Left forelimb (tissue), 1 donor: Measurements from ENCODE around the gene UNCX.

Source experiments
- DNase-seq: peaks from one replicate; pipeline ENCODE4 v3.0.0-alpha.2; 2018; ENCODE audit warnings: low spot score

Gene UNCX

DNA sequence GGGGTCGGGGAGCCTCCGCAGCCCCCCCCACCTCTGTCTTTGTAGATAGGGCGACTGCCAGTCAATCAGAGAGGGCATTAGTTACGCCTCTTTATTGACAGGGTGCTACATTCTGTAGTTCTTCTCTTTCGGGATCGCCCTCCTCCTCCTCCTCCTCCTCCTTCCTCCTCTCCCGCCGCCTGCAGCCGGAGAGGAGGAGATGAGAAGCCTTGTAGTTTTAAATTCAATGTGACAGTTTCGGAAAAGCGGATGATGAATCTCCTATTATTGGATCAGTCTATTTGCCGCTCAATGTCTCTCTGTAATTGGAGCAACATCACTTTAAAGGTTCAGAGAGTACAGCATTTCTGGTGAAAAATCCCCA, 587 bp upstream of the UNCX start:
- no peak for DNase-seq

GRCh38 chr7:1233333-1234048, 819 bp downstream of the UNCX start:
- DNase-seq = no peak

DNA sequence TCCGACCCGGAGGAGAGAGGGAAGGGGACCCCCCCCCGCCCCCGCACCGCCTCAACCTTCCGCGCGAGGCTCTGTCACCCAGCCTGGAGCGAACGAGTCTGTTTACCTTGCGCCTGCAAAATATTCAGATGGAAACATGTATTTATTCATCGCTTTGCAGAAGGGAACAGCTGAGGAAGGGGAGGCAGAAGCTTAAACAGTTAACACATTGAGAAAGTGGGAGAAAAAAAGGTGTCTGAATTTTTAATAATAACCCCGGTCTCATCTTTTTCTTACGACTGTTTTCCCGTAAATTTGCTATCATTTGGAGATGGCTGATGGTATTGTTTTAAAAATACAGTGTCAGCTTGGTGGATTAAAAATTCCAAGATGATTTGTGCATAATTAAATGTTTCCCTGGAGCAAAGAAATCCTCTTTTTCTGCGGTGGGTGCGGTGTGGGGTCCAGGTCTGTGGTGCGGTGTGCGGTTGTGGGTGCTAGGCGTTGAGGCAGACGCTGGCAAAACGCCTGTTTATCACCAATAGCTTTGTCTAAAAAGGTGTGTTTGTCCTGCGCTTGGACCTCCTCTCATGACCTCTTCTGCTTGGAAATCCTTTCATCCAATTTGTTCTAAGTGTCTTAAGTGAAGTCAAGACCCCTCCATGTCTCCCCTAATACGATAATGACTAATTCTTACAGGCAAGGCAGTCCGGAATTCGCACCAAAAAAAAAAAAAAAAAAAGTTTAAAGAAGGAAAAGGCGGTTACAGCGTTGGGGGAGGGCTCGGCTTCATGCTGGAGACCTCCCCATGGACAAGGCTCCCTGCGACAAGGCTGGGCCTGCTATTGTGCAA, 1.6 kb downstream of the UNCX start:
- DNase-seq = no peak

DNA sequence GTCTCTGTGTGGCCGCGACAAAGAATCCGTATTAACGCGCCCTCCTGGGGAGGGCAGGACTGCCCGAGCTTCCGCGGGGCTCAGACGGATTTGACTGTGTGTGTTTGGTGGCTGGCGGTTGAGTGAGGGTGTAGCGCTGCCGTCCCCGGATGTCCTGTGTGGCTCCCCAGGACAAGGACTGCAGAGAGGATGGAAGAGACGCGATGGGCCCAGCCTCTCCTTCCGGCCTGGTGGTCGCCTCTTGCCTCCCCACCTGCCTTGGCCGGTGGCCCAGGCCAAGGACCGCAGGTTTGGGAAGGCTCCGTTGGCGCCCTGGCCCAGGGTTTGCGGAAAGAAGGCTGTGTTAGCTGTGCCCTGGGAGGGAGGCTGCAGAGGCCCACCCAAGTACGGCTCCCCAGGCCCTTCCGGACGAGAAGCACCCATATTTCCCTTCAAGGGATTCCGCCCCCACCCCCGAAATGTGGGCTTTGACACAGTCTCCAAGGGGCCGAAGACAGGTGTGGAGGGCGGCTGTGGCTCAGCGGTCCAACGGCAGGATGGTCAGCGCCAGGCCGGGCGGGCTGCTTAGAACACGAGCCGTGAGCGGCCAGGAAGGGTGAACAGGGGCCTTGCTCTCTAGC, 2.3 kb downstream of the UNCX start:
- DNase-seq = no peak

DNA sequence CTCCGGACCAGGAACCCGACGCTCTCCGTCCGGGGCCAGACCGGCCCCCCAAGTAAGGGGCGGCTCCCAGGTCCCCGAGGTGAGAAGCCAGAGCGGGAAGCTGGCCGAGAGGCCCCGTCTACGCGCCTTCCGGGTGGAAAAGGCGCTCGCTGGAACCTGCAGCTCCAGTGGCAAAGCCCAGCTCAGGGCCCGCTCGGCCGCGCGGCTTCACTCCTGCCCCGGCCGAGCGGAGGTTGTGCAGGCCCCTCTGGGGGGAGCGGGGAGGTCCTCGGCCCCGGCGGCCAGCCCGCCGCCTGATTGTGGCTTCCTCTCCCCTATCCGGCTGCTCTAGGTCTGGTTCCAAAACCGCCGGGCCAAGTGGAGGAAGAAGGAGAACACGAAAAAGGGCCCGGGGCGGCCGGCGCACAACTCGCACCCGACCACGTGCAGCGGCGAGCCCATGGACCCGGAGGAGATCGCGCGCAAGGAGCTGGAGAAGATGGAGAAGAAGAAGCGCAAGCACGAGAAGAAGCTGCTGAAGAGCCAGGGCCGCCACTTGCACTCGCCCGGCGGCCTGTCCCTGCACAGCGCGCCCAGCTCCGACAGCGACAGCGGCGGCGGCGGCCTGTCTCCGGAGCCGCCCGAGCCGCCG, 2.9 kb downstream of the UNCX start:
- DNase-seq = no peak

DNA sequence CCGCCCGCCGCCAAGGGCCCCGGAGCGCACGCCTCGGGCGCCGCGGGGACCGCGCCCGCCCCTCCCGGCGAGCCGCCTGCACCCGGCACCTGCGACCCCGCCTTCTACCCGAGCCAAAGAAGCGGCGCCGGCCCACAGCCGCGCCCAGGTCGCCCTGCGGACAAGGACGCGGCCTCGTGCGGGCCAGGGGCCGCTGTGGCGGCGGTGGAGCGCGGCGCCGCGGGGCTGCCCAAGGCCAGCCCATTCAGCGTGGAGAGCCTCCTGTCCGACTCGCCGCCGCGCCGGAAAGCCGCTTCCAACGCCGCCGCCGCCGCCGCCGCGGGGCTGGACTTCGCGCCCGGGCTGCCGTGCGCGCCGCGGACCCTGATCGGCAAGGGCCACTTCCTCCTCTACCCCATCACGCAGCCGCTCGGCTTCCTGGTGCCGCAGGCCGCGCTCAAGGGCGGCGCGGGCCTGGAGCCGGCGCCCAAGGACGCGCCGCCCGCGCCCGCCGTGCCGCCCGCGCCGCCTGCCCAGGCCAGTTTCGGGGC, 3.5 kb downstream of the UNCX start:
- no peak for DNase-seq

GRCh38 chr7:1236831-1237701, 4.4 kb downstream of the UNCX start:
- DNase-seq = no peak

DNA sequence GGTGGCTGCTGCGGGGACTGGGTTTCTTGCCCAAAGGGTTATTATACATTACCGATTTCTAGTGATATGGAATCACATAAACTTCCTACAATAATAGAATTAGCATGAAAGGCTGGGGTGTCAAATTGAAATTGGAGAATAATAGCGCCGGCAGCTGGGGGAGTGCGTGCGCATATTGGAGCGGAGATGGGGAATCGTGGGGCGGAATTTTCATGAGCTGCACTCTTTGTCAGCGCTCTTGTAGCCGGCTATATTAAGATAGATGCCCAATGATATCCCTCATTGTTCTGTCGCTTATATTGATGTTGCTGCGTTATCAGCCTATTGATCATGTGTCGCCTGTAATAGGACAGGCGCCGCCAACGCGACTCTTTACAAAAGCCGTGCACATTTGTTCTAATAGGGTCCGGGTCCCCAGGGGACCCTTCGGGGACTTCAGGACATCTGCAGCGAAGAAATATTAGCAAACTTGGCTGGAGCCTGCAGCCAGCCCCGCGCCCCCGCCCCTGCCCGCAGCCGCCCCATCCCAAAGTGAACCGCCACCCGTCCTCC, 5.1 kb downstream of the UNCX start:
- DNase-seq = no peak

DNA sequence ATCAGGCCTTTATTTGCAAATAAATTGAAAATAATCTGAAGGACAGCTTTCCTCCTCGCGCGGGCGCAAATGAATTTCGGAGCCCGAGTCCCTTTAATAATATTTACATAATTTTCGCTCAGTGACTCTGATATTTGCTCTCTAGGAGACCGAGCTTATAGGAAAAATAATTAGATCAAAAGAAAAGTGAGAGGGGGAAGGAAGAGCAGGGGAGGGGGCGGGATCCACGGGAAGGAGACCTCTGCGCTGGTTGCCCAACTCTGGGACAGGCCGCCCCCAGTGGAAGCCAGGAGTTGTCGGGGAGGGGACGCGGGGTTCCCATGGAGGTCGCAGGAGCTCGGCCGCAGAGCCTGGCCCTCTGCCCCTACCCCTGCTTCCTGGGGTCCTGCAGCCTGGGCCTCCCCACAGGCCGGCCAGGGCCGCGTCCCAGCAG, 5.8 kb downstream of the UNCX start:
- no peak for DNase-seq

- DNase-seq = no peak
Measured at GRCh38 chr7:1238931-1239802, 6.5 kb downstream of the UNCX start.

- no peak for DNase-seq
Measured at GRCh38 chr7:1239803-1240516, 7.3 kb downstream of the UNCX start.

- no peak for DNase-seq
Measured at GRCh38 chr7:1240517-1241257, 8.0 kb downstream of the UNCX start.

- no peak for DNase-seq
Measured at GRCh38 chr7:1241258-1241602, 8.6 kb downstream of the UNCX start.

DNA sequence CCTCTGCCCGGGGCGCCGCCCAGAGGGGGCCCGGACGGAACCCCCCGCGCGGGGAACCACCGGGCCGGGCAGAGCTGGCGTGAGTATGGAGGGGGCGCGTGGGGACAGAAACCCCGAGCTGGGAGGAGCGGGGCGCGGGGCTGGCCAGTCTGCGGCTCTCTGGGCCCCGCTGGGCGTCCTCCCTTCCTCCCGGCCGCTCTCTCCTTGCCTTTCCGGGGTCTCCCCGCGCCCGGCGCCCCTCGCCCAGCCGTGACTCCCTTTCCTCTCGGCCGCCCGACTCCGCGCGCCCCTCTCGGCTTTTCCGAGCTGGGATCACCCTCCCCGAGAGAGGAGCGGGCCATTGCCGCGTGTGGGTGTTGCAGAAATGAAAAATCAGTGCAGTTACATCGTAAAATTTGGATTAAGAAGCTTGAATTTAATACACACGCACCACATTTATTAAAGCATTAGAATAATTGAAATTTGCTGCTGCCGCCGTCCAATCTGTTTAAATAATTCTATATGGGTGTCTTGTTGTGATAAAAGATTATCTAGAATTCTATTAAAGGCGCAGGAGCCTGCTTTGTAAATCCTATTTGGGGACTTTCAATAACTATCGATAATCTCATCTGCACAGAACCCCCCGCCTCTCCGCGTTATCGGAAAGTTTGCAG, 9.1 kb downstream of the UNCX start:
- no peak for DNase-seq

GRCh38 chr7:1242256-1242605, 9.6 kb downstream of the UNCX start:
- DNase-seq = no peak

- no peak for DNase-seq
Measured at GRCh38 chr7:1242606-1243289, 10.1 kb downstream of the UNCX start.

DNA sequence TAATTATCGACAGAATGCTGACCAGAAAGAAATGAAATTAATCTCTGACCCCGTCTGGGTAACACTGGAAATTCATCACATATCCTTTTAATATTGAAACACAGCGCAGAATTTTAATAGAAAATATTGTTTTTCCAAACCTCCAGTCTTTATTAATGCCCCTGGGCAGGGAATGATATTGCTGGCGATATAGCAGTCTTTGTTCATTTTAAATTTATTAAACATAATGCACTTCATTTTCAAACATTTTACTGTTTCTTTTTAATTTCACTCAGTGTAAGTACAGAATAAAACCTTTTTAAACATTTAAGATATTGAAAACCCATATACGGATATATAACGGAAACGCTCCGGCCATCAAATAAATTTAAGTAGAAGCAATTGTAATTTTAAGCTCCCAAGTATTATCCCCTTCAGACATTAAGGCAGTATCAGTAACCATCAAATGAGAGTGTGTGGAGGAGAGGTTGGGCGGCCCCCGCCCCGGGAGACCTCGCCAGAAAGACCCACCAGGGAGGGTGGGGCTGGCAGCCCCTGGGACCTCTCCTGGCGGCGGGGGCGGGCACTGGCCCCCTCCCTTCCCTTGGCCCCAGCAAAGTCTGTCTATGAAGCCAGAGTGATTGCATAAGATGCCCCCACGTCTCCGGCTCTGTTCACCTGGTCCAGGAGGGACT, 10.8 kb downstream of the UNCX start:
- no peak for DNase-seq
